K562 (cell line): Measurements from ENCODE around the gene MLC1. TPM values are rescaled to one million over a fixed set of nuclear protein-coding genes. Genes with fewer than 3 reads are reported as not detected.
A peak's percentile ranks its signal among the peaks of the same experiment; 100 is the strongest.

Experiments used
- BACH1 ChIP-seq: fragments of 200-800 bp; sonication (Bioruptor generic); IDR thresholded peaks from 2 replicates; pipeline ENCODE4 v1.6.1; 2016; ENCODE audit warnings: missing genetic modification characterization, missing compliant biosample characterization
- CBFB ChIP-seq: sonication (generic); formaldehyde crosslinking; IDR thresholded peaks from 2 replicates; pipeline ENCODE4 v1.4.0; 2020; ENCODE audit warnings: mild to moderate bottlenecking, missing genetic modification reagents
- CC2D1A ChIP-seq: fragments of 450-650 bp; IDR thresholded peaks from 2 replicates; pipeline ENCODE4 v1.6.1; 2017; ENCODE audit warnings: mild to moderate bottlenecking
- CEBPB ChIP-seq: fragments of 450-650 bp; IDR thresholded peaks from 2 replicates; pipeline ENCODE4 v1.6.1; 2016; ENCODE audit warnings: missing genetic modification characterization, missing compliant biosample characterization
- CREB5 ChIP-seq: fragments of 250-450 bp; sonication (Bioruptor Pico); IDR thresholded peaks from 2 replicates; pipeline ENCODE4 v1.5.0; 2020; ENCODE audit warnings: mild to moderate bottlenecking
- CTCF ChIP-seq, 3 experiments: IDR thresholded peaks in 2 of 3; conservative IDR thresholded peaks in 1 of 3; 2 replicates each; pipeline ENCODE4 v1.5.1; 2011 to 2012; ENCODE audit warnings: low read length in 3 of 3, mild to moderate bottlenecking in 3 of 3, control low read depth in 2 of 3, improper control_type of control experiment in 1 of 3, inconsistent platforms in 1 of 3, low read depth in 1 of 3, mixed read lengths in 1 of 3, moderate library complexity in 1 of 3; ENCODE audit not compliant: insufficient read depth in 2 of 3
- GTF2E2 ChIP-seq: fragments of 200-800 bp; sonication (Bioruptor generic); IDR thresholded peaks from 2 replicates; pipeline ENCODE4 v1.6.1; 2016; ENCODE audit warnings: missing genetic modification characterization, missing compliant biosample characterization
- MXI1 ChIP-seq: IDR thresholded peaks from 2 replicates; pipeline ENCODE4 v1.6.1; 2011; ENCODE audit warnings: low read depth, mild to moderate bottlenecking, improper control_type of control experiment, low read length
- MYNN ChIP-seq, 2 experiments: sonication (generic); formaldehyde crosslinking in 1 of 2; IDR thresholded peaks; 2 replicates each; pipeline versions ENCODE4 v1.5.0 to v1.6.1; 2016 to 2020; ENCODE audit warnings: antibody characterized with exemption in 1 of 2, missing genetic modification reagents in 1 of 2
- NELFE ChIP-seq: IDR thresholded peaks from 2 replicates; pipeline ENCODE4 v1.6.1; 2011; ENCODE audit warnings: mild to moderate bottlenecking; ENCODE audit not compliant: insufficient read depth, insufficient read length
- RREB1 ChIP-seq: fragments of 250-450 bp; sonication (Bioruptor Pico); IDR thresholded peaks from 2 replicates; pipeline ENCODE4 v1.4.0; 2020
- SAFB ChIP-seq: fragments of 200-400 bp; formaldehyde crosslinking; IDR thresholded peaks from 2 replicates; pipeline ENCODE4 v1.6.1; 2017; ENCODE audit warnings: low read depth, low read length, borderline replicate concordance
- SMAD3 ChIP-seq: fragments of 450-650 bp; formaldehyde crosslinking; conservative IDR thresholded peaks from 2 replicates; pipeline ENCODE4 v1.4.0; 2020; ENCODE audit warnings: mild to moderate bottlenecking
- TAF7 ChIP-seq: fragments of 450-650 bp; IDR thresholded peaks from 2 replicates; pipeline ENCODE4 v1.6.1; 2016; ENCODE audit warnings: missing genetic modification characterization, missing compliant biosample characterization
- TARDBP ChIP-seq: fragments of 450-650 bp; IDR thresholded peaks from 2 replicates; pipeline ENCODE4 v1.6.1; 2016
- TCF3 ChIP-seq: sonication (generic); formaldehyde crosslinking; IDR thresholded peaks from 2 replicates; pipeline ENCODE4 v1.4.0; 2020; ENCODE audit warnings: mild to moderate bottlenecking, missing genetic modification reagents
- TRIM28 ChIP-seq: fragments of 450-650 bp; IDR thresholded peaks from 2 replicates; pipeline ENCODE4 v1.6.1; 2017
- ZFP91 ChIP-seq: sonication (generic); formaldehyde crosslinking; IDR thresholded peaks from 2 replicates; pipeline ENCODE4 v1.8.0; 2022; ENCODE audit warnings: mild to moderate bottlenecking, missing genetic modification reagents
- ZNF274 ChIP-seq: IDR thresholded peaks from 2 replicates; pipeline ENCODE4 v1.6.1; 2011; ENCODE audit warnings: low read depth, mild to moderate bottlenecking, low read length, moderate library complexity, borderline replicate concordance
- ZNF282 ChIP-seq: sonication (generic); formaldehyde crosslinking; IDR thresholded peaks from 2 replicates; pipeline ENCODE4 v1.8.1; 2023; ENCODE audit warnings: missing genetic modification reagents
- polyA plus RNA-seq, 8 experiments: library from polyadenylated mRNA; depleted of rRNA in 4 of 8; stranded (reverse) in 5 of 8; unstranded in 3 of 8; fragments of >200 nt; fragmentation: Nextera tagmentation in 2 of 8; fragmentation: Illumina TruSeq in 1 of 8; extraction: Ambion mirVana in 2 of 8; extraction: Trizol in 1 of 8; gene quantifications; 2 replicates each; pipeline versions ENCODE4 v1.2.1 to v1.2.3, GENCODE V29; 2011 to 2014; ENCODE audit warnings: inconsistent platforms in 1 of 8, missing spikeins in 1 of 8
- total RNA-seq, 7 experiments: library from RNA; depleted of rRNA in 6 of 7; stranded (reverse); fragments of >200 nt in 6 of 7; fragmentation: Illumina TruSeq in 2 of 7; extraction: Trizol in 2 of 7; gene quantifications; 2 replicates each; pipeline versions ENCODE4 v1.2.1 to v1.2.3, GENCODE V29; 2011 to 2021; ENCODE audit warnings: low replicate concordance in 1 of 7

Gene MLC1
- total and polyA plus RNA-seq, 9 of the 15 experiments (the other 6 are each of a cell fraction or from before 2014, with no cell fraction given), result 0.06 to 0.98 (median 0.39) TPM

GRCh38 chr22:50117168-50117762 is 32.0 kb upstream of the MLC1 start (continued):
- no peak for TF ChIP-seq CC2D1A
- TF ChIP-seq MYNN (IDR thresholded peaks at IDR 0.05), result peak; percentile 31; the same call in 1 of the 2 replicates
- TF ChIP-seq MYNN (CRISPR knock-in tag; IDR thresholded peaks at IDR 0.05), result no peak
- no peak for TF ChIP-seq NELFE
- TF ChIP-seq SMAD3 (CRISPR knock-in tag), result no peak
- TF ChIP-seq CREB5 (CRISPR knock-in tag), result no peak
- TF ChIP-seq TRIM28, result no peak
- TF ChIP-seq ZFP91, result no peak
- TF ChIP-seq TCF3 (CRISPR knock-in tag), result no peak
- no peak for TF ChIP-seq RREB1 (CRISPR knock-in tag)
- TF ChIP-seq SAFB, result no peak
- no peak for TF ChIP-seq TARDBP
- TF ChIP-seq CTCF (IDR thresholded peaks at IDR 0.05 in 2 of 3, conservative IDR thresholded peaks at IDR 0.05 in 1 of 3; ENCODE audit: insufficient read depth in 2 of 3, low read depth in 1 of 3, low read length in 3 of 3), result no peak
- no peak for TF ChIP-seq ZNF282
- no peak for TF ChIP-seq ZNF274
- TF ChIP-seq TAF7 (tag), result no peak
- no peak for TF ChIP-seq BACH1 (tag)
- no peak for TF ChIP-seq GTF2E2 (tag)
- TF ChIP-seq CEBPB (tag), result no peak
- no peak for TF ChIP-seq CBFB
- no peak for TF ChIP-seq MXI1
